Esophagus squamous epithelium (tissue), 5 donors: ENCODE data around the gene UTS2R. TPM values are rescaled to one million over a fixed set of nuclear protein-coding genes. Genes with fewer than 3 reads are reported as not detected.

Experiments used
- DNase-seq: peaks from one replicate; lab custom pipeline; 2025; lab: John Stamatoyannopoulos, UW
- H3K27ac ChIP-seq, 4 donors: fragments of 200-600 bp; sonication (generic); one replicate each; pipeline ENCODE4 v1.5.1; 2016 to 2019; ENCODE audit warnings: mild to moderate bottlenecking in 1 of 4
- H3K27me3 ChIP-seq, 4 donors: fragments of 200-600 bp; sonication (generic); 1 replicate in 3 of 4; 2 replicates in 1 of 4; pipeline versions ENCODE4 v1.5.1 to v1.6.0; 2017 to 2021; ENCODE audit warnings: antibody characterized with exemption in 1 of 4
- H3K36me3 ChIP-seq, 3 donors: fragments of 200-600 bp; sonication (generic); one replicate each; pipeline ENCODE4 v1.5.1; 2016 to 2019
- H3K4me1 ChIP-seq, 3 donors: fragments of 200-600 bp; sonication (generic); one replicate each; pipeline ENCODE4 v1.5.1; 2017 to 2019
- H3K4me3 ChIP-seq, 4 donors: fragments of 200-600 bp; sonication (generic); 1 replicate in 3 of 4; 2 replicates in 1 of 4; pipeline ENCODE4 v1.5.1; 2016 to 2019; ENCODE audit warnings: mild to moderate bottlenecking in 2 of 4, moderate library complexity in 1 of 4
- H3K9me3 ChIP-seq, 3 donors: fragments of 200-600 bp; sonication (generic); one replicate each; pipeline ENCODE4 v1.5.1; 2016 to 2019
- POLR2A ChIP-seq, 4 donors: fragments of 450-650 bp; IDR thresholded peaks; one replicate each; pipeline ENCODE4 v1.6.1; 2017; ENCODE audit warnings: antibody characterized with exemption in 4 of 4, mild to moderate bottlenecking in 4 of 4, moderate library complexity in 3 of 4
- WGBS, 2 donors: methylation state at CpG; one replicate each; pipeline ENCODE4 v1.1.5; 2018; 5-methylcytosine and 5-hydroxymethylcytosine counted together
- intact Hi-C: fragments of 100-400 bp; cut with DNase I; formaldehyde crosslinking; loops from one replicate; pipeline ENCODE4 v1.15.0; 2022
- total RNA-seq, 4 donors: library from RNA; depleted of rRNA; stranded (reverse); fragments of >200 nt; gene quantifications; one replicate each; pipeline ENCODE4 v1.1.0, GENCODE V29; 2016
- TF ChIP-seq, protein P1 (sequence below), 6 experiments: fragments of 450-650 bp in 4 of 6; fragments of 200-600 bp in 2 of 6; sonication (generic) in 2 of 6; IDR thresholded peaks; one replicate each; pipeline ENCODE4 v1.5.1; 2016 to 2019; ENCODE audit warnings: antibody characterized with exemption in 6 of 6, mild to moderate bottlenecking in 4 of 6, moderate library complexity in 4 of 6
- donor health status: DM: yes; HTN: yes; CAD: no.

Gene UTS2R
- total RNA-seq, 4 donors from 2014 or later, result not detected

DNA sequence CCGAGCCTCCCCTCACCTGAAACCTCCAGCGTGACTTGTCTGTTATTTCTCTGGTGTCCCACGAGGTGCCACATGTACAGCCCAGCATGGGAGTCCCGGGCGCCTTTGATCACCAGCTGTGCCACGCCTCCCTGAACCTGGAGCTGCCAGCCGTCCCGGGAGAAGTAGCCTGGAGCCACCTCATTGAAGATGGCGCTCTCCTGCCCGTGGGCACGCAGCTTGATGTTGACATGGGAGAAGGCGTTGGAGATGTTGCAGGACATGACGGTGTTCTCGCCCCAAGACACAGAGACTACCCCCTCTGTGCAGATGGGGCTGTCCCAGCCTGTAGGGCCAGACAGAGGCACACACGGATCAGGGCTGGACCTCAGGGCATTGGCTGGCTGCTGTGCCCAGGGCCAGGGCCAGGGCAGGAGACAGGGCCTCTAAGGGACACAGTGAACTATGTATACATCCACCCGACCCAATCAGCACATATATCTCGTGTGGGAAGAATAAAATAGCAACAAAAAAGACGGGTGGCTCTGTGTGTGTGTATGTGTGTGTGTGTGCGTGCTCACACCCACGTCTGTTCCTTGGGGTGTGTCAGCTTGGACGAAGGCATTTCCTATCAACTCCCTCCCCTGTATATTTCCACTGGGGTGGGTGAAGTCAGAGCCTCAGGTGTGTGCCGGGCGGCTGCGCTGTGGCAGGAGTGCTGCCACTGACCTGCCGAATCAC, 46.8 kb upstream of the UTS2R start:
- Histone ChIP-seq H3K4me1 (peaks cover 0 to 38% (median 6%) of the 10 kb centered on the region in 3 donors), H3K36me3 (no peaks in the 10 kb centered on the region), H3K9me3 (no peaks in the 10 kb centered on the region), H3K4me3 (no peak overlapping the region), H3K27me3 (peaks cover 0 to 91% (median 0%) of the 10 kb centered on the region in 4 donors), H3K27ac (no peak overlapping the region)
- 10 to 43% methylated on average over 2 to 17 of the region's 25 CpGs for WGBS, 2 donors
- intact Hi-C loops, result loop anchor here (5.0 kb wide), 1 partner anchor 87 kb away; no protein-coding TSS in a partner anchor
- TF ChIP-seq POLR2A (IDR thresholded peaks at IDR 0.05), result no peak
- TF ChIP-seq, protein P1, sequence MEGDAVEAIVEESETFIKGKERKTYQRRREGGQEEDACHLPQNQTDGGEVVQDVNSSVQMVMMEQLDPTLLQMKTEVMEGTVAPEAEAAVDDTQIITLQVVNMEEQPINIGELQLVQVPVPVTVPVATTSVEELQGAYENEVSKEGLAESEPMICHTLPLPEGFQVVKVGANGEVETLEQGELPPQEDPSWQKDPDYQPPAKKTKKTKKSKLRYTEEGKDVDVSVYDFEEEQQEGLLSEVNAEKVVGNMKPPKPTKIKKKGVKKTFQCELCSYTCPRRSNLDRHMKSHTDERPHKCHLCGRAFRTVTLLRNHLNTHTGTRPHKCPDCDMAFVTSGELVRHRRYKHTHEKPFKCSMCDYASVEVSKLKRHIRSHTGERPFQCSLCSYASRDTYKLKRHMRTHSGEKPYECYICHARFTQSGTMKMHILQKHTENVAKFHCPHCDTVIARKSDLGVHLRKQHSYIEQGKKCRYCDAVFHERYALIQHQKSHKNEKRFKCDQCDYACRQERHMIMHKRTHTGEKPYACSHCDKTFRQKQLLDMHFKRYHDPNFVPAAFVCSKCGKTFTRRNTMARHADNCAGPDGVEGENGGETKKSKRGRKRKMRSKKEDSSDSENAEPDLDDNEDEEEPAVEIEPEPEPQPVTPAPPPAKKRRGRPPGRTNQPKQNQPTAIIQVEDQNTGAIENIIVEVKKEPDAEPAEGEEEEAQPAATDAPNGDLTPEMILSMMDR (IDR thresholded peaks at IDR 0.05), result no peak
- DNase-seq, result no peak

DNA sequence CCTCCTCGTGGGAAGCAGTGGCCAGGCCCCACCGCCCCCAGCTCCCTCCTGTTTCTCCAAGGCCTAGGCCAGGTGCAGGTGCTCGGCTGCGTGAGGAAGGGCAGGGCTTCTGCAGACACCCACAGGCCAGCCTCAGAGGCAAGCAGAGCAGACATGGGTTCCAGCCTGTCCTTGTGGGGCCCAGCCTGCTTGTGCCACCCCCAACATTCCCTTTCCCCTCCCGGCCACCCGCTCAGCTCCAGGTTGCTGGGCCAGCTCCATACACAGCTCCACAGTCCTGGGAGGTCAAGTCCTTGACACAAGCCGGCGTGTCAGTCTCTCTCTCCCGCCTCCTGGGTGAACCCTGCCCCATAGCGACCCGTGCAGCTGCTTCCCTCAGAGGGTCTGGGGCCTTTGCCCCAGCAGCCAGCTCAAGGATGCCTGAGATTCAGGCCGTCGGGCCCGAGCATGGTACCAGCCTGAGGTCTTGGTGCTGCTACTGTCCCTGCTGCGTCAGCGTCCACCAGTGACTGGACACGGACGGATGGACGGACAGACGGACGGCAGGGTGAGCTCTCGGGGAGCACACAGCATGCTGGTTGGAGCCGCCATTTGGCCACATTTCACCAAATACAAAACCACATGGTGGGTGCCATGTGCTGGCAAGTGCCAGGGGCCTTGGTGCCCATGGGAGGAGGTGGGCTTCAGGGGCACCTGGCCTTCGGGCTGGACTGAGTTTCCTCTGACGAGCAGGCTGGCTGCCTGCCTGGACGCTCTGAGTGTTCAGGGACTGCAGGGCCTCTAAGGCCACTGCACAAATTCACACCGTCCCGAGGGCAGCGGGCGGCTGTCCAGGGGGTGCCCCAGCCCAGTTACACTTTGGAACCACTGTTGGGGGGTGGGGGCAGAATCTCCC, 46.0 kb upstream of the UTS2R start:
- Histone ChIP-seq H3K36me3 (no peaks in the 10 kb centered on the region), H3K9me3 (no peaks in the 10 kb centered on the region), H3K27me3 (peaks cover 0 to 92% (median 0%) of the 10 kb centered on the region in 4 donors), H3K4me1 (peaks cover 5 to 46% (median 6%) of the 10 kb centered on the region in 3 donors), H3K27ac (no peak overlapping the region), H3K4me3 (no peak overlapping the region)
- DNase-seq, result no peak
- TF ChIP-seq POLR2A (IDR thresholded peaks at IDR 0.05), result no peak
- TF ChIP-seq, protein P1 (IDR thresholded peaks at IDR 0.05), result no peak
- WGBS, 2 donors, result 93 to 95% methylated on average over 3 to 4 of the region's 30 CpGs
- intact Hi-C loops, result no loop called here

DNA sequence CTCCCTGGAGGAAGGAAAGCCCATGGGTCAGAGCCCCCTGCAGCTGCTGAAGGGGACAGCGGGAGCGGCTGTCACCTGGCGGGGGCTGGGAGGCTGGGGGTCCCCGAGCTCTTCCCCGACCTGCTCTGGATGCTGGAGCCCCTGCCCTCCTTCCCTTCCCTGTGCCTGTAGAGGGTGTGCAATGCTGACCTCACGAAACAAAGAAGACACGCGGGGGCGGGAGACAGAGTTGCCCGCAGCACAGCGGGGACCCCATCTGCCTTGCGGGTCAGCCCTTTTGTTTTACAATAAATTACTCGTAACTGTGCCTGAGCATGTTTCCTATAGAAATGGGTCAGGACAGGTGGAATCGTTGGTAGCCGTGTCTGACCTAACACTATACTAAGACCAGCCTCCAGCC, 44.3 kb upstream of the UTS2R start:
- Histone ChIP-seq H3K4me3 (no peak overlapping the region), H3K9me3 (no peaks in the 10 kb centered on the region), H3K36me3 (no peaks in the 10 kb centered on the region), H3K27ac (no peak overlapping the region), H3K4me1 (peaks cover 0 to 54% (median 20%) of the 10 kb centered on the region in 3 donors), H3K27me3 (peaks cover 0 to 89% (median 0%) of the 10 kb centered on the region in 4 donors)
- TF ChIP-seq, protein P1 (IDR thresholded peaks at IDR 0.05), result no peak
- no peak for TF ChIP-seq POLR2A (IDR thresholded peaks at IDR 0.05)
- 10 to 90% methylated on average over 2 of the region's 15 CpGs for WGBS, 2 donors
- DNase-seq, result no peak
- intact Hi-C loops, result no loop called here

DNA sequence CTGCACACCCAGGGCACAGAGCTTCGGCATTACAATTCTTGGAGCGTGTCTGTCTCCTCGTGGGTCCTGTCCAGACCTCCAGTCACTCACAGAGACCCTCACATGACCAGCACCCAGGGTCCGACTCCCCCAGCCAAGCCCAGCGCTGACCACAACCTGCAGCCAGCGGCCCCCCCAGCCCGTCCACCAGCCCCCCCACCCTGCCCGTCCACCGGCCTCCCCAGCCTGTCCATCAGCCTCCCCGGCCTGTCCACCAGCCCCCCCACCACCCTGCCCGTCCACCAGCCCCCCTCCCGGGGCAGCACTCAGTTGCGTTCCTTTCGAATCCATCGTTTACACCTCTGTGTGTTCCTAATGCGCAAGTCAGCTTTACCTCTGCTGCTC, 43.8 kb upstream of the UTS2R start:
- no peak for DNase-seq
- H3K36me3 ChIP-seq, result no peaks in the 10 kb centered on the region
- peaks cover 0 to 87% (median 0%) of the 10 kb centered on the region in 4 donors for H3K27me3 ChIP-seq
- intact Hi-C loops, result no loop called here
- no peaks in the 10 kb centered on the region for H3K9me3 ChIP-seq
- H3K4me3 ChIP-seq, result no peak overlapping the region
- TF ChIP-seq, protein P1 (IDR thresholded peaks at IDR 0.05), result no peak
- no peak for TF ChIP-seq POLR2A (IDR thresholded peaks at IDR 0.05)
- no peak overlapping the region for H3K27ac ChIP-seq
- H3K4me1 ChIP-seq, result peaks cover 4 to 59% (median 25%) of the 10 kb centered on the region in 3 donors
- WGBS, 2 donors, result 69 to 85% methylated on average over 4 to 5 of the region's 16 CpGs
